SU-DHL-6 (cell line): Measurements from ENCODE around the gene TOMM40.

Experiments
- EZH2phosphoT487 ChIP-seq: fragments of 200-600 bp; sonication (generic), shearing (Covaris generic); conservative IDR thresholded peaks from 2 replicates; pipeline ENCODE4 v1.6.1; 2018; ENCODE audit warnings: mild to moderate bottlenecking, antibody characterized with exemption, low read length, moderate library complexity, mixed read lengths
- TF ChIP-seq, protein P1 (sequence below): fragments of 200-600 bp; sonication (generic); IDR thresholded peaks from one replicate; pipeline ENCODE4 v1.5.1; 2017; ENCODE audit warnings: antibody characterized with exemption, mild to moderate bottlenecking, low read length, moderate library complexity; ENCODE audit not compliant: insufficient read depth, poor library complexity, severe bottlenecking

DNA sequence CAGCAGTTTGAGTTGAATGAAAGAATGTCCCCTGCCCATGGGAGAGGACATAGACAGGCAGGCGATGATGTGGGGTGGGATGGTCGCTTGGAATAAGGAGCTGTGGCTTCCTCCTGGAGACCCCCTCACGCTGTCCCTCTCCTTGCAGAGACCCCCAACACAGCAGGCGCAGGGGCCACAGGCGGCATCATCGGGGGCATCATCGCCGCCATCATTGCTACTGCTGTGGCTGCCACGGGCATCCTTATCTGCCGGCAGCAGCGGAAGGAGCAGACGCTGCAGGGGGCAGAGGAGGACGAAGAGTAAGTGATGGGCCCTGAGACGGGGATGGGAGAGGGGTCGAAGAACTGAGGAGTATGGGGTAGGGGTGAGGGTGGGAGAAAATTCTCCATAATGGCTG is 9.0 kb upstream of the TOMM40 start:
- TF ChIP-seq, protein P1, sequence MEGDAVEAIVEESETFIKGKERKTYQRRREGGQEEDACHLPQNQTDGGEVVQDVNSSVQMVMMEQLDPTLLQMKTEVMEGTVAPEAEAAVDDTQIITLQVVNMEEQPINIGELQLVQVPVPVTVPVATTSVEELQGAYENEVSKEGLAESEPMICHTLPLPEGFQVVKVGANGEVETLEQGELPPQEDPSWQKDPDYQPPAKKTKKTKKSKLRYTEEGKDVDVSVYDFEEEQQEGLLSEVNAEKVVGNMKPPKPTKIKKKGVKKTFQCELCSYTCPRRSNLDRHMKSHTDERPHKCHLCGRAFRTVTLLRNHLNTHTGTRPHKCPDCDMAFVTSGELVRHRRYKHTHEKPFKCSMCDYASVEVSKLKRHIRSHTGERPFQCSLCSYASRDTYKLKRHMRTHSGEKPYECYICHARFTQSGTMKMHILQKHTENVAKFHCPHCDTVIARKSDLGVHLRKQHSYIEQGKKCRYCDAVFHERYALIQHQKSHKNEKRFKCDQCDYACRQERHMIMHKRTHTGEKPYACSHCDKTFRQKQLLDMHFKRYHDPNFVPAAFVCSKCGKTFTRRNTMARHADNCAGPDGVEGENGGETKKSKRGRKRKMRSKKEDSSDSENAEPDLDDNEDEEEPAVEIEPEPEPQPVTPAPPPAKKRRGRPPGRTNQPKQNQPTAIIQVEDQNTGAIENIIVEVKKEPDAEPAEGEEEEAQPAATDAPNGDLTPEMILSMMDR = no peak
- no peak for TF ChIP-seq EZH2phosphoT487
